ENCODE measurements around the gene AGRN.
"Not testable (repeated sequence)": the region's sequence is repeated elsewhere in the genome, so short reads cannot be mapped to it uniquely, and the experiment has no call there.

Gene AGRN

DNA sequence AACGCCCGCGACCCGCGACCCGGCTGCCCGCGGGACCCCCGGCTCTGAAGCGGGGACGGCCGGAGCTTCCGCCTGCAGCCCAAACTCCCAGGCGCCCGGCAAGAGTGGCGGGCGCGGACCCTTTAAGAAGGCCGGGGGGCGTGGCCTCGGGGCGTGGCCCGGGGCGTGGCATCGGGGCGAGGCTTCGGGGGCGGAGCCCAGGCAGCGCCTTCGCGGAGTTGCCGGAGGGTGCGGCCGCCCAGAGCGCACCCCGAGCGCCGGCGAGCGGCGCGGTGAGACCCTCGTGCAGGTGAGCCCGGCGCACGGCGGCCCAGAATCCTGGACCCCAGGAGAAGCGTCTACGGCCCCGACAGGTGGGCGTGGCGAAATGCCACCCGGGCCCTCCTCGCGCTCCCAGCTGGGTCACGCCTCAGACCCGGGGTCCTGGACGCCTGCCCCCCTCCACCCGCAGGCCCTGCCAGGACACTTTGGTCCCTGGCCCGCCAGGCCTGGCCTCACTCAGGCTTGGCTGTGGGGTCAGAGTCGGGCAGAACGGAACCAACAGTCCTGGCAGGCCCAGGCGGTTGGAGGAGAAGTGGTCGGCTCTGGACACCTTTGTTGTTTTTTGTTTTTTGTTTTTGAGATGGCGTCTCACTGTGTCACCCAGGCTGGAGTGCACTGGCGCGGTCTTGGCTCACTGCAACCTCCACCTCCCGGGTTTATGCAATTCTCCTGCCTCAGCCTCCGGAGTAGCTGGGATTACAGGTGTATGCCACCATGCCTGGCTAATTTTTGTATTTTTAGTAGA lies 39.8 kb downstream of the AGRN start:
- no peak for TF ChIP-seq GATA1 (IDR thresholded peaks at IDR 0.05; ENCODE audit: low read depth, low read length)
- no peak for TF ChIP-seq POLR2A (IDR thresholded peaks at IDR 0.05; ENCODE audit: low read length)

GRCh38 chr1:1060281-1061000 lies 40.5 kb downstream of the AGRN start:
- no peak for DNase-seq
- TF ChIP-seq POLR2A (IDR thresholded peaks at IDR 0.05; ENCODE audit: low read length) (no peak), GATA1 (IDR thresholded peaks at IDR 0.05; ENCODE audit: low read depth, low read length) (no peak)

More for the DNA sequence above, 39.8 kb downstream of the AGRN start:
- peak; percentile 79 to 82 for DNase-seq

GRCh38 chr1:1061682-1062345 lies 41.9 kb downstream of the AGRN start:
- peak in 1 of 2 experiments; percentile 23 for DNase-seq
- TF ChIP-seq POLR2A (IDR thresholded peaks at IDR 0.05; ENCODE audit: low read length) (no peak), GATA1 (IDR thresholded peaks at IDR 0.05; ENCODE audit: low read depth, low read length) (no peak)

DNA sequence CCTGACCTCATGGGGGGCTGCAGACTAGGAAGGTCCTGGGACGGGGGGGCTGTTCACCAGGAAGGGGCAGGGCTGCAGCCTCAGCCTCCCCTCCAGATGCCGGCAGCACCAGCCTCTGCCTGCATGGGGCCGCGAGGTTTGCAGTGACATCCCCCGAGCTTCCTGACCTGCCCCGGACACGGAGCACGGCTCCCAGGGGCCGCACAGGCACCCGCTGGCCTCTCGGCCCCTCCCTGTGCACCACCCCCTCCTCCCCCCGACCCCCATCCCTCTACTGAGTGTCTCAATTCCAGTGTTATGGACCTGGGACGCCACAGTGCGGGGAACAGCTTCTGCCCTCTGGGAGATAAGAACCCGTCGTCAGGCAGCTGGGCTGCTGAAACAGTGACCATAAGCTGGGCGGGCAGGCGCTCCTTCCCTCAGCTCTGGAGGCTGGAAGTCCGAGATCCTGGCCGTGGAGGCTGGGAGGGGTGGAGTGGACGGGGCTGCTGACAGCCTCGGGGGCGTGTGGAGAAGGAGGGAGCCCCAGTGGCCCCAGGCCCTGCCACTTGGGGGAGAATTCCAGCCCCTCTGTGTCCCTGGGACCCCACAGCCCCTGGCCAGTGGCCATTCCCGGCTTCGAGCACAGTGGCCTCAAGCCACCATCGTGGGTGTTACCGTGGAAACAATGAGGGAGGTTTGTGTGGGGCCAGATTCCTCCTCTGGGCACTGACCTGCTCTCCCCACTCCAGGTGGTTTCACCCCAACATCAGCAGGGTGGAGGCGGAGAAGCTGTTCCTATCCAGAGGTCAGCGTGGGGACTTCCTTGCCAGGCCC lies 42.6 kb downstream of the AGRN start:
- DNase-seq = peak; percentile 29 to 33
- no peak for TF ChIP-seq GATA1 (IDR thresholded peaks at IDR 0.05; ENCODE audit: low read depth, low read length)
- TF ChIP-seq POLR2A (IDR thresholded peaks at IDR 0.05; ENCODE audit: low read length) = no peak

DNA sequence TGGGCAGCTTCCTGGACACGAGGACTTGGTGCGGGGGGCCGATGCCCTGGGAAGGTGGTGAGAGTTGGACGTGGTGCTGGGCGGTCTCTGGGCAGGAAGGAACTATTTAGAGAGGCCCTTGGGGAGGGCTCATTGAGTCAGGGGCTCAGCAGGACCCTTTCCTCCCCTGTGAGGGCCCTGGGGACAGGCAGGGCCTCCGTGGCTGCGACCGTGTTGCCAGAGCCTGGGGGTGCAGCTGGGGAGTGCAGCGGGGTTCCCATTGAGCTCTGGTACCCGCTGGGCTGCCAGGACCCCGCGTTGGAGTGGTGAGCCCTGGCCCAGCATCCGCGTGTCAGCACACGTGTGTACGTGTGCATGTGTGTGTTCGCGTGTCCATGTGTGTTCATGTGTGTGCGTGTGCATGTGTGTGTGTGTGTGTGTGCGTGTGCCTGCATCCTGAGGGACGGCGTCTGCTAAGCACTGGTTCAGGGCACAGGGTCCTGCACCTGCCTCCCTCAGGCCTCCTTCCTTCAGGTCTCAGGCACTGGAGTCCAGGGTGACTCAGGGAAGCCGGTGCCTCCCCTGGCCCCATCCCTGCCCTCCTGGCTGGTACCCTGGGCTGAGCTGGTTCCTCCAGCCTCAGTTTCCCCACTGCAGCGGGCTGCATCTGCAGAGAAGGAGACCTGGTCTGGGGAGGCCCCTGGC lies 43.5 kb downstream of the AGRN start:
- TF ChIP-seq GATA1 (IDR thresholded peaks at IDR 0.05; ENCODE audit: low read depth, low read length) (no peak), POLR2A (IDR thresholded peaks at IDR 0.05; ENCODE audit: low read length) (no peak)
- DNase-seq = no peak

DNA sequence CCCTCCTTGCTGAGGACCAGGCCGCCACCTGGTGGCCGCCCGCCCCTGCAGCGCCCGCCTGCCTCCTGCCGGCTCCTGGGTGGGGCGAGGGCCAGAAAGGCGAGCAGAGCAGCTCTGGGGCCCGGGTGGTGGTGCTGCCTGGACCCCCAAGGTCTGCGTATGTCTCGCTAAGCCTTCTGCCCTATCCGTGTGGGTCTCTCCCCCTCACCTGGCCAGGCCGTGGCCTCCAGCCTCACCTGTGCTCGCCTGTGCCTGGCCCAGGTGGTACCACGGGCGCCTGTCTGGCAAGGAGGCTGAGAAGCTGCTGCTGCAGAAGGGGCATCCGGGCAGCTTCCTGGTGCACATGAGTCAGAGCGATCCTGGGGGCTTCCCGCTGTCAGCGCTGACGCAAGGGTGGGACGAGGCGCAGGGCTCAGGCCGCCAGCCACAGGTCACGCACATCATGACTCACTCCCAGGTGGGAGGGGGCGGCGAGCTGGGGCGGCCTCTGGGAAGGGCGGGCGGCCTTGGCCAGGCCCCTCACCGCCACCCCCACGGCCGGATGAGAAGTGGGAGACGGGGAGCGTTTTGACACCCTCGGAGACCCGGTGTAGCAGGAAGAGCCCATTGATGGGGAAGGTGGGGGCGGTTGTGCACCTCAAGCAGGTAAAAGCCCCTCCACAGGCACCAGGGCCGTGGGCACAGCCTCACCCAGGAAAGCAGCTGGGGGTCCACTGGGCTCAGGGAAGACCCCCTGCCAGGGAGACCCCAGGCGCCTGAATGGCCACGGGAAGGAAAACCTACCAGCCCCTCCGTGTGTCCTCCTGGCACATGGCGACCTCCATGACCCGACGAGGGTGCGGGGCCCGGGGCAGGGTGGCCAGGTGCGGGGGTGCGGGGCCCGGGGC lies 44.3 kb downstream of the AGRN start:
- TF ChIP-seq GATA1 (IDR thresholded peaks at IDR 0.05; ENCODE audit: low read depth, low read length) = no peak
- no peak for TF ChIP-seq POLR2A (IDR thresholded peaks at IDR 0.05; ENCODE audit: low read length)
- peak; percentile 60 to 79 for DNase-seq

- TF ChIP-seq POLR2A (IDR thresholded peaks at IDR 0.05; ENCODE audit: low read length) (no peak), GATA1 (IDR thresholded peaks at IDR 0.05; ENCODE audit: low read depth, low read length) (no peak)
- no peak for DNase-seq
These were observed 45.5 kb downstream of the AGRN start for GRCh38 chr1:1065265-1065939.

GRCh38 chr1:1065940-1066304 lies 46.0 kb downstream of the AGRN start:
- not testable (repeated sequence) for DNase-seq

DNA sequence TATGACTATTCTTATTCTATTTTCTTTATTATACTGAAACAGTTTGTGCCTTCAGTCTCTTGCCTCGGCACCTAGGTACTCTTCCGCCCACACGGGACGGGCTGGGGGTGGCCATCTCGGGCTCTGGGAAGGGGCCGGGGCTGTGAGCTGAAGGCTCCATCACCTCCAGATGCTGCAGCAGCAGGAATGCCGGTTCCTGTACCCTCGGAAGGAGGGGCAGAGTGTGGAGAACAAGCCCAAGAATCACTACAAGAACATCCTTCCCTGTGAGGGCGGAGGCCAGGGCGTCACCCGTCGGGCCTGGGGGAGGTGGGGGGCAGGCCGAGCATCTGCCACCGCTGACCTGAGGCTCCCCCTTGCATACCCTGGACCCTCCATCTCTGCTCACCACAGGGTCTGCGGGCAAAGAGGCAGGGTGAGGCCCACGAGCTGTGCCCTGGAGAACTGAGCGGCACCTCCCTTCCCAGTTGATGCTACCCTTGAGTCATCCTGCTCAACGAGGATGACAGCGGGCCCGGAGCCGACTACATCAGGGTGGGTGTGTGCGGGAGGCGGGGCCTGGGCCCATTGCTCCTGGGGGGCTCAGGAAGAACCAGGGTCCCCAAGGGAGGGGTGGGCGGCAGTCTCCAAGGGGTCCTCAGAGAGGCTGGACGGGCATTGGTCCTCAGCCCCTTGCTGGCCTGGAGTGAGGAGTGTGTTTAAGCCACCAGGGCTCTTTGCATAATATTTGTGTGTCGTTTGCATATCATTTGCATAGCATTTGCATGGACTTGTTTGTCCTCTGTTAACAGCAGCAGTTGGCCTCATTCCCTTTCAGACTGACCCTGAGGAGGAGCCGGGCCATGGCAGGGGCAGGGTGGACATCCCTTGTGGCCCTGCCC lies 46.7 kb downstream of the AGRN start:
- TF ChIP-seq POLR2A (IDR thresholded peaks at IDR 0.05; ENCODE audit: low read length) (no peak), GATA1 (IDR thresholded peaks at IDR 0.05; ENCODE audit: low read depth, low read length) (no peak)
- DNase-seq = no peak

DNA sequence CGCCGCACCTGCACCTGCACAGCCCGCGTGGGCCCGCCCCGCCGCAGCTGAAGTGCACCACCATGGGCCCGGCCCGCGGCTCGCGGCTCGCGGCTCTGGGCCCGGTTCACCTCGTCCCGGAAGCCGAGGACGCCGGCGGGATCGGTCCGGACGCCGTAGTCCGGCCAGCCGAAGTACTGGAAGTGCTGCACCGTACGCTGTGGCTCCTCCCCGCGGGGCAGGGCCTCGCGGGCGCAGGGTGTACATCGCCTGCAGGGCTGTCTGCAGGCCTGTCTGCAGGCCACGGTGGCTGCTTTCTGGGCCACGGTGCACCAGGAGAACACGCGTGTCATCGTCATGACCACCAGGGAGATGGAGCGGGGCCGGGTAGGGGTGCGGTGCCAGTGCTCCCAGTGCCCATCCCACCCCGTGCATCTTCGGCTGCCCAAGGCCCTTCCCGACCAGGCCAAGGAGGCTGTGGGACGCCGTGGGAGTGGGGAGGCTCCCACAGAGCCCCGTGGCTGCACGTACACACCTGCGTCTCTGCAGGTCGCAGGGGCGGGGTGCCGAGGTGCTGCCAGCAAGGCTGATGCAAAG lies 47.5 kb downstream of the AGRN start:
- DNase-seq = no peak
- TF ChIP-seq POLR2A (IDR thresholded peaks at IDR 0.05; ENCODE audit: low read length) = no peak
- no peak for TF ChIP-seq GATA1 (IDR thresholded peaks at IDR 0.05; ENCODE audit: low read depth, low read length)

All from erythroblast (primary cell).